NCI-H146 treated with DMSO at 0.1 percent for 48 hours (cell line): ENCODE data around the gene BTNL8.

ENCODE experiments used
- DNase-seq: peaks from one replicate; lab custom pipeline; 2025; ENCODE audit not compliant: unreplicated experiment; lab: John Stamatoyannopoulos, UW

The BTNL8 gene

DNA sequence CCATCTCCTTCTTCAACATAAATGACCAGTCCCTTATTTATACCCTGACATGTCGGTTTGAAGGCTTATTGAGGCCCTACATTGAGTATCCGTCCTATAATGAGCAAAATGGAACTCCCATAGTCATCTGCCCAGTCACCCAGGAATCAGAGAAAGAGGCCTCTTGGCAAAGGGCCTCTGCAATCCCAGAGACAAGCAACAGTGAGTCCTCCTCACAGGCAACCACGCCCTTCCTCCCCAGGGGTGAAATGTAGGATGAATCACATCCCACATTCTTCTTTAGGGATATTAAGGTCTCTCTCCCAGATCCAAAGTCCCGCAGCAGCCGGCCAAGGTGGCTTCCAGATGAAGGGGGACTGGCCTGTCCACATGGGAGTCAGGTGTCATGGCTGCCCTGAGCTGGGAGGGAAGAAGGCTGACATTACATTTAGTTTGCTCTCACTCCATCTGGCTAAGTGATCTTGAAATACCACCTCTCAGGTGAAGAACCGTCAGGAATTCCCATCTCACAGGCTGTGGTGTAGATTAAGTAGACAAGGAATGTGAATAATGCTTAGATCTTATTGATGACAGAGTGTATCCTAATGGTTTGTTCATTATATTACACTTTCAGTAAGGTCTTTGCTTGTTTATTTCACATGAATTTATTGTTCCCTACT lies 51.5 kb downstream of the BTNL8 start:
- DNase-seq: no peak

DNA sequence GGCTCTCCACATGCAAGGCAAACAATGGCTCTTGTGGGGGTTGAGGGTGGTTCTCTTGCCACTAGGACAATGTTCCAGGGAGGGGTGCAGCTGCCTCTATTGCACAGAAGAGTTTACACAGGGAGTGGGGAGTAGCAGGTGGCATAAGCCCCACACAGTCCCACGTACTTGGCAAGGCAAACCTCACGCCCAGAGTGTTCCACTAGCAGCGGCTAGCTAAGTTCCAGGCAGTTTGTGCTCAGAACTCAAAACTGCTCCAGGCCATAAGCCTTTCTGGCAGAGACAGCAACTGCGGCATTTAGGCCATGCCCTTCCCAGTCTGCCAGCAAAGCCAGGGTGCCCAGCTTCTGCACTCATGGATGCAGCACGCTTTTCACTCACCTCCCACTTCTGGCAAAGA lies 60.7 kb downstream of the BTNL8 start:
- no peak for DNase-seq

DNA sequence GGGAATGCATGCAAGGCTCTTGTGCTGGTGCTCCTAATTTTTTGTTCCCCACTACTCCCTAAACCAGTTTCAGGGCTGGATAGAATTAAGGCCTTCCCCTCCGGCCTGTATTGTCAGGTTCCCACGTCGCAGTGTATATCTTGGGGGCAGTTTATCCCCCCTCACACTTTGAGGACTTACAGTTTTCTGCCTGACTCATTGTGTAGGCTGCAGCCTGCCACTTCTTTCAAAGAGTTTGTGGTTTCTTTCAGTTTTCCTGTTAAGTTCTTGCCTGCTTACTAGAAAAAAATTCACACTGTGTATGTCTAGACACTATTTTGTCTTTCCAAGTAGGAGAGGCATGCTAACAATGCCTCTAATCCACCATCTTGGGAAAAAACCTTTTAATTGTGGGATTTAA lies 61.2 kb downstream of the BTNL8 start:
- no peak for DNase-seq

DNA sequence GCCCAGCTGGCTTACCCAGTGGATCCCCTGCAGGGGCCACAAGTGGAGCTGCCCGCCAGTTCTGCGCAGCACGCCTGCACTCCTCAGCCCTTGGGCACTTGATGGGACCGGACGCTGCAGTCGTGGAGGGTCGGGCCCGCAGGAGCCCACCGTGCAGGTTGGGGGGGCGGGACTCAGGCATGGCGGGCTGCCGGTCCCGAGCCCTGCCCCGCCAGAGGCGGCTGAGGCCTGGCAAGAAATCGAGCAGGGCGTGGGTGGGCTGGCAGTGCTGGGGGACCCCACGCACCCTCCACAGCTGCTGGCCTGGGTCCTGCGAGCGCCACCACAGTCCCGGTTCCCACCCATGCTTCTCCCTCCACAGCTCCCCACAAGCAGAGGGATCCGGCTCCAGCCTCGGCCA lies 70.4 kb downstream of the BTNL8 start:
- DNase-seq: no peak

DNA sequence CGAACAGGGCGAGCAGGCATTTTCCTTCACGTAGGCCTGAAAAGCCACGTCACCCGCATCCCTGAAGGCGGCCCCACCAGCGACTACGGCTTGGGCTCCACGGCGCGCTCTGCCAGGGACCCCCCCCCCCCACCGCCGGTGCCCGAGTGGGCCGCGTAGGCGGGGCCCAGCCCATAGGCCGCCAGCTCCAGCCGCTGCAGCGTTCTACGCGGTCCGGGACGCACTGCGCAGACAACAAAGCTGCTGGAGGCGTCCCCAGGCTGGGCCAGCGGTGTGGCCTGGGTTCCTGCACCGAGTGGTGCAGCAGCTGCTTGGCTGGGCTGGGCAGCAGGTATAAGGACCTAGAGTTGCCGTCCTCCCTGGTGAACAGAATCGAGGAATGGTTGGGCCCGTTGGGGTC lies 71.4 kb downstream of the BTNL8 start:
- DNase-seq: no peak

DNA sequence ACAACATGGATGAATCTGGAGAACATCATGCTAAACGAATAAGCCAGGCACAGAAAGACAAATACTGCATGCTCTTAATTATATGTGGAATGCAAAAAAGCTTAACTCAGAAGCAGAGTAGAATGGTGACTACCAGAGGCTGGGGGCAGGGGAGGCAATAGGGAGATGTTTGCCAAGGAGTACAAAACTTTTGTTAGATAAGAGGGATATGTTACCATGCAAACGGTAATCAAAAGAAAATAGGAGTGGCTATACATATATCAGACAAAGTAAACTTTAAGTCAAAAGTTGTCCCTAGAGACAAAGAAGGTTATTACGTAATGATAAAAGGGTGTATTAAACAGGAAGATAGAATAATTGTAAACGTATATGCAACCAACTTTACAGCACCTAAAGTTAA lies 71.9 kb downstream of the BTNL8 start:
- DNase-seq: no peak

DNA sequence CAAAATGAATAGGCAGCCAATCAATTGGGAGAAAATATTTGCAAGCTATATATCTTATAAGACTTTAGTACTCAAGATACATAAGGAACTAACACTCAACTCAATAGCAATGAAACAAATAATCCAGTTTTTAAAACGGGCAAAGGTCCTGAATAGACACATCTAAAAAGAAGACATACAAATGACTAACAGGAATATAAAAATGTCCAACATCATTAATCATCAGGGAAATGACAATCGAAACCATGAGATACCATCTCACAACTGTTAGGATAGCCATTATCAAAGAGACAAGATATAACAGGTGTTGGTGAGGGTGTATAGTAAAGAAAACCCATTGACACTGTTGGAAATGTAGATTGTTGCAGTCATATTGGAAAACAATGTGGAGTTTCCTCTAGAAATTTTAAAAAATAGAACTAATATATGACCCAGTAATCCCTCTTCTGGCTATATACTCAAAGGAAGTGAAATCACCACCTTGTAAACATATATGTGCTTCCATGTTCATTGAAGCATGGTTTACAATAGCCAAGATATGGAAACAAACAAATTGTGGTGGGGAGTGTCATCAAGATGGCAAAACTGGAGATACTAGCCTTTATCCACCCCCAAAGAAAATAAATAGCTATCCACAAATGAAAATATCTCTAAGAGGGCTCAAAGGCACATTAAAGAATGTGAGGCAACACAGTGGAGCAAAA lies 75.8 kb downstream of the BTNL8 start:
- DNase-seq: no peak

DNA sequence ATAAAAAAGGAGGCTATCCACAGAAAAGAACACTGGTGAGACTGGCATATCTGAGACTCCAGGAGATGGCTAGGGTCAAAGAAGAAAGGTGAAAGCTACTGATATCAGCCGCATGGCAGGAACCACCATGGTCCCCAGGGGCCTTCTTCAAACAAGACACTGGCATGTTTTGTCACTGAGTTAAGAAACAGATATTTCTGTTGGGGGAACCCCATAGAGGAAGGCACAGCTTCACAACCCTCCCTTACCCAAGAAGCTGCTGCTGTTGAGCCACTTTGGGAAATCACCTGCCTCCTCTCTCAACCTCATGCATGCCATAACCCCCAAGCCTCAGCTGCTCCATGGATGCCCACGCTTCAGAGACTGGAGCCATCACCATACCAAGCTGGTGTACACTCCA lies 76.4 kb downstream of the BTNL8 start:
- no peak for DNase-seq

DNA sequence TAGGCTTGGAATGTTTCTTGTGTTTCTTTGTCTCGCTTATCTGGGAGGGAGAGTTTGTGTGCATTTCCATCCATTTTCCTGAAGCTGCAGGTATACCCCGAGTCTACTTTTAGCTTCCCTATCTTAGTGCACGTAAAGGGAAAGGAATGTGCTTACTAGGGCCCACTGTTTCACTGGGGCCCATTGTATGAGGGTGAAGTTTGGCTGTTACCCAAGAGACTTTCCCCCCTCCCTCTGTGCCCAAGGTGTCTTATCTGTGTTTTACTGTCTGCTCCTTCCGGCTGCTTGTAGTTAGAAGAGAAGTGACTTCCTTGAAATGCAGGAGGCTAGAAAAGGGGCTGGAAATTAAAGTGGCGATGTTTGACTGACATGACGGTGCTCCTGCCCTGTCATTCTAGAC lies 77.6 kb downstream of the BTNL8 start:
- no peak for DNase-seq

DNA sequence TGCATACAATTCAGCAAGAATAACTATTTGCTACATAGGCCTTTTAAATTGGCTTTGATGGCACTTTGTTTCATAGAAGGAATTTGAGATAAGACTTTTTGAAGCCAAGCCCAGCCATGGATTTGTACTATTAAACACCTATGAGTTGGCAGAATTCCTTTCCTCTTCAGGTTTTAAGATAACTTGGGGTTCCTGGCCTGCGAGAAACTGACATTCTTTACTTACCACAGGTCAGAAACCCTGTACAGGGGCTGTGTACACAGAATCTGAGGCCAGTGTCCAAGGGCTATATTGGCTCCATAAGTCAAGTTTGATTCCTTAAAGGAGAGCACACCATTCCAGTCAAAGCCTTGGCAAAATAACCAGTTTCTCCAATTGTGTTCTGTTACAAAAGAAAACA lies 78.9 kb downstream of the BTNL8 start:
- no peak for DNase-seq

DNA sequence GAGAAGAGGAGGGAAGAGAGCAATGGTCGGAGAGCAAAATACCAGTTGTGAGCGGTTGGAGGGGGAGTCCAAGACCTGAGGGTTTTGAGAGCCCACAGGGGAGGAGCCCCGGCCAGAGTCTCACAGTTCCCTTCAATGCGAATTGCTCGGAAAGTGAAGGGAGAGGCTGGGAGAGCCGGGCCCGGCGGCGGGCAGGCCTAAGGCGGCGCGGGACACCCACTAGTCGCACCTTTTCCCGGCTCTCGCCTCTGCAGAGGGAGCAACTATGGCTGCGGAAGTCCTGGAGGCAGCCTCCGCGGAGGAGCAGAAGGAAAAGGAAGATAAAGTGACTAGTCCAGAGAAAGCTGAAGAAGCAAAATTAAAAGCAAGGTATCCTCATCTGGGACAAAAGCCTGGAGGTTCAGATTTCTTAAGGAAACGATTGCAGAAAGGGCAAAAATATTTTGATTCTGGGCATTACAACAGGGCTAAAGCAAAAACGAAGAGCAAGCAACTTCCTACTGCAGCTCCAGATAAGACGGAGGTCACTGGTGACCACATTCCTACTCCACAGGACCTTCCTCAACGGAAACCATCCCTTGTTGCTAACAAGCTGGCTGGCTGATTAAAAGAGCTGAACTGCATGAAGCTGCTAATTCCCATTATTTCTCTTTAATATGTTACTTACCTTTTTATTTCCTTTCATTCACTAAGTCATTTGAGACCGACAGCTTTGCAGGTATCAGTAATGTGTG lies 83.2 kb downstream of the BTNL8 start:
- no peak for DNase-seq

DNA sequence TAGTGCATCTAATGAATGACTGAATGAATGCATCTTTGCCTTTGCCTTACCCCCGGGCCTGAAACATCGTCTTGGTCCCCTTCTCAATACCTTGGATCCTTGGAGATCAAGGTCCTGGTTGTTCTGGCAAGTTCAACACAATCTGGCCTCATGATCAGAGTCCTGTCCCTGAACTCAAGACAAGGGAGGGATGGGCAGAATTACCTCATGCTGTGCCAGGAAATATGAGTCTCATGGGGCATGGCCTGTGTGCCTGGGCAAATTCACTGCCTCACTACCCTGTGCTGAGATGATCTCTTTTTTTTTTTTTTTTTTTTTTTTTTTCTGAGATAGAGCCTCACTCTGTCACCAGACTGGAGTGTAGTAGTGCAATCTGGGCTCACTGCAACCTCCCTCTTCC lies 89.1 kb downstream of the BTNL8 start:
- DNase-seq: no peak

DNA sequence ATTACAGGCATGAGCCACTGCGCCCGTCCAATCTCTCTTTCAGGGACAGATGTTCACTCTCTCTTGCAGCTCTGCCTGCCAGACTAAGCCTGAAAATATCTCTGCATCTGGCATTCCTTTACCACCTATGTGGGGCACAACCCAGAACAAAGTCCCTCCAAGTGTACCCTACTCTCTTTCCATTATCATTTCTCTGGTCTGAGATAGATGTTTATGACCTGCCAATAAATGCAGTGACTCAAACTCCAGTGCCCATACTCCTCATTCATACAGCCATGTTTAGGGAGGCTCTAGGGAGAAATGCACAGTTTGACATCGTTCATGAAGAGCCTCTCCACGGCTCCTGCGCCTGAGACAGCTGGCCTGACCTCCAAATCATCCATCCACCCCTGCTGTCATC lies 89.6 kb downstream of the BTNL8 start, which contains the start of gene BTNL3:
Gene BTNL3 (plus strand): TSS at position 255 of the 400 bp plus-strand sequence. CDS start 183 bp downstream, outside the sequence.
- DNase-seq: no peak

DNA sequence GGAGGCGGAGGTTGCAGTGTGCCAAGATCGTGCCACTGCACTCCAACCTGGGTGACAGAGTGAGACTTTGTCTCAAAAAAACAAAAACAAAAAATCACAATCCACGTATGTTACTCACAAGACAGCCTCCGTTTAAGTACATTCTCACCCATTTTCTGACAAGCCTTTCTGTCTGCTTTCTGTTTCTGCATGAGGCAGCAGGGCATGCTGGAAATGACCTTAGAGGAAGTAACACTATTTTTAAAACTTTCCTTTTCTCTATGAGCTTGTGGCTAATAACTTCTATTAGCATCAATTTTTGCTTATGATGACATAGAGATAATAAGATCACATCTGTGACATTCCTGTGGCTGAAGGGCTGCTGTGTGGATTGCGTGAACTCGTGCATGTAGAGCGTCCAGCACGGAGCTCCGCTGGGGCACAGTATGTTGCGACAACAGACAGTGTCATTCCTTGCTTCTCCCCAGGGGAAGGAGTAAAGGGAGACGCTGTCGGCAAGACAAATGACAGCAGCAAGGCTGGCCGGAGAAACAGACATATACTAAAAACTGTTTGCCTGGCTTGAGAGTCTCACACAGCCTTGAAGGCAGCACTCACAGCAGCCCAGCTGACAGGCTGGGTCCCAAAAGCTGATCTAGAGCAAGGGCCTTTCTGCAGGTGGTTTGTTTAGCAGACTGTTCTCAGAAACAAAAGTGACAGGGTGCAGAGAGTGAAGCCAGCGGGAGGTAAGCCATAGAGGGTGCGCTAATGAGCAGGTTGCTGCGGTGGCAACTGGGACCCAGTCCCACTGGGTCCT lies 91.3 kb downstream of the BTNL8 start:
- no peak for DNase-seq

DNA sequence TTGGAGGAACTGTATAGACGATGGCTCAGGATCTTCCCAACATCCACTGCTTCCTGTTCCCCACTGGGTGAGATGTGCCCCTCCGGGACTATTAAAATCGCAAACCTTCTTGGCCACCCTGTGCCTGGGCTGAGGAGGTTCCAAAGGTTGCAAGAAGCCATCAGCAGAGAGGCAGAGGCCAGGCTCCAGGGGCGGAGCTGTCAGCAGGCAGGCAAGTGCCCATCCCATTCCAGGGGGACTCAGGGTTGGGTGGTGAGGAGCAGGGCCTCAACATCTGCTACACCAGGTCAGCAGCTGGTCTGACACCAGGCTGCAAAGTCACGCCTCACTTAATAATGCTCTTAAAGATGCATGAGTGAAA lies 91.9 kb downstream of the BTNL8 start:
- no peak for DNase-seq
